GM12864 (cell line): Measurements from ENCODE around the gene PODXL2.
A peak's percentile ranks its signal among the peaks of the same experiment; 100 is the strongest.
"Not testable (repeated sequence)": the region's sequence is repeated elsewhere in the genome, so short reads cannot be mapped to it uniquely, and the experiment has no call there.

Experiments used
- DNase-seq: peaks from one replicate; pipeline ENCODE4 v3.0.0-alpha.2; 2011; ENCODE audit warnings: low read depth
- H3K4me3 ChIP-seq: 2 replicates; pipeline ENCODE4 v1.5.1; 2011; ENCODE audit warnings: mild to moderate bottlenecking, low read depth, low read length, control low read depth
- TF ChIP-seq, protein P1 (sequence below): IDR thresholded peaks from 2 replicates; pipeline ENCODE4 v1.5.1; 2011; ENCODE audit warnings: low read depth, mild to moderate bottlenecking, moderate library complexity, low read length, control low read depth, inconsistent platforms; ENCODE audit errors: missing control alignments

The PODXL2 gene

DNA sequence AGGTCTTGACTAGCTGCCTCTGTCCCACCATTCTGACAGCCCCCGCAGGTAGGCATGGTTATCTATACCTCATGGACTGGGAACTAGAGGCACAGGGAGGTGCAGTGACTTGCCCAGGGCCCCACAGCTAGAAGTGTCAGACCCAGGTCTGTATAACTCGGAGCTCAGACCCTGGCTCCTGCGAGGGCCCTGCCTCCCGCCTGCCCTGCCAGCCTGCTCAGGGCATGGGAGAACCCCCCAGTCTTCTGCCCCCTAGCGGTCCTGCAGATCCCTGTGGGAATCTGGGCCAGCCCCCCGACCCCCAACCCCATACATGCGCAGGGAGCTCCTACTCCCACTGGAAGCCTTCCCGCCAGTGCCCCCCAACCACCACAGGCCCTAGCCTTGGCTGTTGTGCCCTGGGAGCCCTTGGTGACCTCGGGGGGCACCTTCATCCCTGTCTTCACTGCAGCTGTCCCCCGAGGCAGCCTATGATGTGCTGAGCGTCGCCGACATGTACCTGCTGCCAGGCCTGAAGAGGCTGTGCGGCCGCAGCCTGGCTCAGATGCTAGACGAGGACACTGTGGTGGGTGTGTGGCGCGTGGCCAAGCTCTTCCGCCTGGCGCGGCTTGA is 50.7 kb downstream of the PODXL2 start:
- TF ChIP-seq, protein P1, sequence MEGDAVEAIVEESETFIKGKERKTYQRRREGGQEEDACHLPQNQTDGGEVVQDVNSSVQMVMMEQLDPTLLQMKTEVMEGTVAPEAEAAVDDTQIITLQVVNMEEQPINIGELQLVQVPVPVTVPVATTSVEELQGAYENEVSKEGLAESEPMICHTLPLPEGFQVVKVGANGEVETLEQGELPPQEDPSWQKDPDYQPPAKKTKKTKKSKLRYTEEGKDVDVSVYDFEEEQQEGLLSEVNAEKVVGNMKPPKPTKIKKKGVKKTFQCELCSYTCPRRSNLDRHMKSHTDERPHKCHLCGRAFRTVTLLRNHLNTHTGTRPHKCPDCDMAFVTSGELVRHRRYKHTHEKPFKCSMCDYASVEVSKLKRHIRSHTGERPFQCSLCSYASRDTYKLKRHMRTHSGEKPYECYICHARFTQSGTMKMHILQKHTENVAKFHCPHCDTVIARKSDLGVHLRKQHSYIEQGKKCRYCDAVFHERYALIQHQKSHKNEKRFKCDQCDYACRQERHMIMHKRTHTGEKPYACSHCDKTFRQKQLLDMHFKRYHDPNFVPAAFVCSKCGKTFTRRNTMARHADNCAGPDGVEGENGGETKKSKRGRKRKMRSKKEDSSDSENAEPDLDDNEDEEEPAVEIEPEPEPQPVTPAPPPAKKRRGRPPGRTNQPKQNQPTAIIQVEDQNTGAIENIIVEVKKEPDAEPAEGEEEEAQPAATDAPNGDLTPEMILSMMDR: peak; percentile 40
- H3K4me3 ChIP-seq: no peak overlapping the region
- no peak for DNase-seq

DNA sequence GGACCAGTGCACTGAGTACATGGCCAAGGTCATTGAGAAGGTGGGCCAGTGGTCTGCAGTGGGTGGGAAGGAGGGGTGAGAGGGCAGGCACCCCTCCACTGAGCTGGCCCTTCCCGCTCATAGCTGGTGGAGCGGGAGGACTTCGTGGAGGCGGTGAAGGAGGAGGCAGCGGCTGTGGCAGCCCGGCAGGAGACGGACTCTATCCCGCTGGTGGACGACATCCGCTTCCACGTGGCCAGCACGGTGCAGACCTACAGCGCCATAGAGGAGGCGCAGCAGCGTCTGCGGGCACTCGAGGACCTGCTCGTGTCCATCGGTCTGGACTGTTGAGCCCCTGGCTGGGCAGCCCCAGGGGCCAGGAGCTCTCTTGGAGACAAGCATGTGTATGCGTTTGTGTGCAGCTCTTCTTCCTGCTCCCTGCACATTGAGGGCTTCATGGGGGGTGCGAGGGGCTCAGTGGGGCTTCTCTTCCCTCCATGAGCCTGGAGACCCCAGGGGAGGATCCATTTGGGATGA is 51.2 kb downstream of the PODXL2 start:
- TF ChIP-seq, protein P1: no peak
- no peak for DNase-seq
- no peak overlapping the region for H3K4me3 ChIP-seq

DNA sequence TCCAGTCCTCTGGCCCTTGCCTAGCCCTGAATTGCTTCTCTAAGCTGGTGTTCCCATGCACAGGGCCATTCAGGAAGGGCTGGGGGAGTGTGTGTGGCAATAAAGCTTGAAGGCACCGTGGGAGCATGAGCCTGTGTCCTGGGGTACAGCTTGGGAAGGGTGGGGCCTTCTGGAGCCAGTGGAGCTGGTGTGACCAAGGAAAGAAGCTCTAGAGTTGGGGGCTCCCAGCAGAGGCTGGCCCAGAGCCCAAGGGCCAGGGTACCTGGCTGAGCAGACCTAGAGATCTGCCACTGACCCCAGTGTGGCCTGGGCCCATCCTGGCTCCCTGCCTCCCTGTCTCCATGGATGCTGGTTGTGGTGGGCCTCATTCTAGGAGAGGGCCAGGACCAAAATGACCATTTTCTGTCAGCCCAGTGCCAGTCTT is 51.8 kb downstream of the PODXL2 start:
- no peak overlapping the region for H3K4me3 ChIP-seq
- TF ChIP-seq, protein P1: no peak

DNA sequence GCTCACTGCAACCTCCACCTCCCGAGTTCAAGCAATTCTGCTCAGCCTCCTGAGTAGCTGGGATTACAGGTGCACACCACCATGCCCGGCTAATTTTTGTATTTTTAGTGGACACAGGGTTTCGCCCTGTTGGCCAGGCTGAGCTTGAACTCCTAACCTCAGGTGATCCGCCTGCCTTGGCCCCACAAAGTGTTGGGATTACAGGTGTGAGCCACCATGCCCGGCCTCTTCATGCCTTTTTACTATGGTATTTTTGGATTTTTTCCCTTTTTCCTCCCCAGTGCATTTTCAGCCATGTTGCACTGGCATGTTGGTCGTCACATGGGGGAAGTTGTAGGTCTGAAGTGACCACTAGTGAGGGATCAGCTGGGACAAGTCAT is 53.2 kb downstream of the PODXL2 start:
- H3K4me3 ChIP-seq, DNase-seq: not testable (repeated sequence)

More for the DNA sequence above, 51.8 kb downstream of the PODXL2 start:
- no peak for DNase-seq

DNA sequence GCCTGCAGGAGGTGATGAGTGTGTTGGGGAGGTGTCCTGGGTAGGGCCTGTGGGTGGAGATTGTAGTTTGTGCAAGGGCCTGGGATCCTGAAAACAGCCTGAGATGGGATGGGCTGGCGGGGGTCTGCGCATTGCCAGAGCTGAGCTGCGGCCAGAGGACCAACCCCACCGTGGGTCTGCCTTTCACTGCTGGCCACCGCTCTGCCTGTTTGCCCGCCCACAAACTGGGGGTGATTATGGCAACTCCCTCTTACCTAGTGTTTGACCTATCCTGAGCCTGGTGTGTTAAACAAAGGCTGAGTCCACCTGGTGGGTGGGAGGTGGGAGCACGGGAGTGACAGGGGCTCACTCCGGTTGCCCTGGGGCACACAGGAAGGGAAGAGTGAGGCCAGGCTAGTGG is 53.6 kb downstream of the PODXL2 start:
- DNase-seq: no peak
- H3K4me3 ChIP-seq: no peak overlapping the region
- TF ChIP-seq, protein P1: no peak

DNA sequence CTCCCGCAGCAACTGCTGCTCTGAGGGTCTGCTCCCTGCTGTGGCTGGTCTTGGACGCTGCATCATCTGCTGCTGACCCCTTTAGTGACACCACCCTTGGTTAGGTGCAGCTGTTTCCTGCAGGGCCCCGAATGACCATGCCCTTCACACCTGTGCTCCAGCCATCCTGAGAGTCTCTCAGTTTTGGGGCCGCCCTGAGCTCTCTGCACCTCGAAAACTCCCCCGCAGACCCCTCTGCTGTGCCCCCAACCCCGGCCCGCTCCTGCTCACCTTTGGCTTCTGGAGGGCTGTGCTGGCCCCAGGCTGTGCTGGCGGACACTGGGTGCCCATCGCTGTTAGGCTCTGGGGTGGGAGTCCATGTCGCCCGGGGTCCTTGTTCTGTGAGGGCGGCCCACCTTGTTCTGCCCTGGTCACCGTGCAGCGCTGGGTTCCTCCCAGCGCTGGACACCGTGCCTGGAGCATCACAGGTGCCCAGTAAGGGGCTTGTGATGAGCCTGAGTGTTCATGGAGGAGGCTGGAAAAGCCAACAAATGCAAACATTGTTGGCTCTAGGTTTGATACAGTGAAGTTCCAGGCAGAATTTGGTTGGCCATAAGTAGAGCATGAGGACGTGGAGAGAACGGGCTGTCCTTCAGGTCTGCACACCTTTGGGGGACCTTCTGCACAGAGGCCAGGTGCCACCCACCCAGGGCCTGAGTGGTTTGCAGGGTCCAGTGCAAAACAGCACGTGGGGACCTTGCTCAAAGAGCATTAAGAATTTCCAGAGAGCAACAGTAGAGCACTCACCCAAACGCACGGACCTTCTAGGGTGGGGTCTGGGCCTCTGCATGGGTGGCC is 56.1 kb downstream of the PODXL2 start:
- DNase-seq: no peak
- no peak overlapping the region for H3K4me3 ChIP-seq
- TF ChIP-seq, protein P1: no peak

DNA sequence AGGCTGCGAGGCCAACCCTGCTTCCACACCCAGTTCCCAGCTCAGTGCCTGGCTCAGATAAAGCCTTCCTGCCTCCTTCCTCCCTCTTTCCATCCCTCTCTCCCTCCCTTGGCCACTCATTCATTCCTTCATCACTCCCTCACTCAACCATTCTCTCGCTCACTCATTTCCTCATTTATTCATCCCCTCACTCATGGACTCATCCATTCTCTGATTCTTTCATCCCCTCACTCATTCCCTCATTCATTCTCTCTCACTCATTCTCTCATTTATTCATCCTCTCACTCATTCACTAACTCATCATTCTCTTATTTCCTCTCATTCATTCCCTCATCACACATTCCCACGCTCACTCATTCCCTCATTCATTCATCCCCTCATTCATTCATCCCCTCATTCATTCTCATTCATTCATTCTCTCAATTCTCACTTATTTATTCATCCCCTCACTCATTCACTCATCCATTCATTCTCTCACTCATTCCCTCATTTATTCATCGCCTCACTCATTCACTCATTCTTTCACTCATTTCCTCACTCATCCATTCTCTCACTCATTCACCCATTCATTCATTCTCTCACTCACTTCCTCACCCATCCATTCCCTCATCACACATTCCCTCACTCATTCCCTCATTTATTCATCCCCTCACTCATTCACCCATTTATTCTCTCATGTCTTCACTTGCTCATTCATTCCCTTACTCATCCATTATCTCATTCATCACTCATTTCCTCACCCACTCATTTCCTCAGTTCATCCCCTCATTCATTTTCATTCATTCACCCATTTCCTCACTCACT is 56.9 kb downstream of the PODXL2 start:
- H3K4me3 ChIP-seq: no peak overlapping the region
- TF ChIP-seq, protein P1: no peak
- no peak for DNase-seq
